Stomach (tissue), 9 donors: ENCODE measurements around the gene BPTF. TPM values are rescaled to one million over a fixed set of nuclear protein-coding genes. Genes with fewer than 3 reads are reported as not detected.
A peak's percentile ranks its signal among the peaks of the same experiment; 100 is the strongest.
"Not testable (repeated sequence)": the region's sequence is repeated elsewhere in the genome, so short reads cannot be mapped to it uniquely, and the experiment has no call there.

Experiments
- DNase-seq, 2 donors: peaks; one replicate each; pipeline versions ENCODE4 v3.0.0 to v3.0.0-alpha.2; 2013 to 2019
- H3K27ac ChIP-seq, 5 donors: fragments of 200-600 bp in 4 of 5; sonication (generic) in 4 of 5; one replicate each; pipeline ENCODE4 v1.5.1; 2013 to 2019; ENCODE audit warnings: mild to moderate bottlenecking in 1 of 5, moderate library complexity in 1 of 5
- H3K27me3 ChIP-seq, 3 donors: fragments of 200-600 bp; sonication (generic); one replicate each; pipeline ENCODE4 v1.5.1; 2017 to 2019; ENCODE audit warnings: mixed run types in 1 of 3
- H3K36me3 ChIP-seq, 4 donors: fragments of 200-600 bp; sonication (generic); 1 replicate in 3 of 4; 2 replicates in 1 of 4; pipeline ENCODE4 v1.5.1; 2016 to 2019
- H3K4me1 ChIP-seq, 4 donors: fragments of 200-600 bp; sonication (generic); one replicate each; pipeline ENCODE4 v1.5.1; 2016 to 2019
- H3K4me3 ChIP-seq, 4 donors: fragments of 200-600 bp; sonication (generic) in 3 of 4; one replicate each; pipeline ENCODE4 v1.5.1; 2016 to 2019; ENCODE audit warnings: mild to moderate bottlenecking in 1 of 4
- H3K9me3 ChIP-seq, 4 donors: fragments of 200-600 bp; sonication (generic); one replicate each; pipeline ENCODE4 v1.5.1; 2016 to 2019
- EP300 ChIP-seq: sonication (generic); formaldehyde crosslinking; IDR thresholded peaks from one replicate; pipeline ENCODE4 v1.6.1; 2017; ENCODE audit warnings: antibody characterized with exemption
- POLR2A ChIP-seq, 4 donors: fragments of 450-650 bp; IDR thresholded peaks; one replicate each; pipeline ENCODE4 v1.6.1; 2016; ENCODE audit warnings: antibody characterized with exemption in 4 of 4, control low read depth in 2 of 4, mild to moderate bottlenecking in 1 of 4, moderate library complexity in 1 of 4
- POLR2AphosphoS5 ChIP-seq, 3 donors: sonication (generic); formaldehyde crosslinking; IDR thresholded peaks; one replicate each; pipeline ENCODE4 v1.6.1; 2016; ENCODE audit warnings: antibody characterized with exemption in 3 of 3
- WGBS, 5 donors: extraction: QIAGEN DNeasy Blood & Tissue Kit in 3 of 5; methylation state at CpG; one replicate each; pipeline versions ENCODE4 v1.1.5 to v1.1.7; 2013 to 2018; 5-methylcytosine and 5-hydroxymethylcytosine counted together
- intact Hi-C: fragments of 100-400 bp; cut with DNase I; formaldehyde crosslinking; loops from one replicate; pipeline ENCODE4 v1.15.1; 2023; ENCODE audit warnings: low total_unique reads
- polyA plus RNA-seq, 3 donors: library from polyadenylated mRNA; stranded (reverse); fragments of 200-250 nt; gene quantifications; one replicate each; pipeline ENCODE4 v1.2.3, GENCODE V29; 2013
- total RNA-seq, 5 donors: library from RNA; depleted of rRNA; stranded (reverse); fragments of >200 nt; gene quantifications; one replicate each; pipeline versions ENCODE4 v1.1.0 to v1.2.3, GENCODE V29; 2014 to 2016
- TF ChIP-seq, protein P1 (sequence below), 7 experiments: fragments of 450-650 bp in 4 of 7; fragments of 200-600 bp in 3 of 7; sonication (generic) in 3 of 7; IDR thresholded peaks; one replicate each; pipeline ENCODE4 v1.5.1; 2016 to 2019; ENCODE audit warnings: antibody characterized with exemption in 7 of 7, control low read depth in 2 of 7, mild to moderate bottlenecking in 1 of 7
- donor health status: healthy with polysubstance abuse.
- donor health status: Bipolar disorder and iron deficiency.
- donor health status: healthy.

BPTF gene
- total and polyA plus RNA-seq, 8 donors, result 8.6 to 122 (median 49.9) TPM

DNA sequence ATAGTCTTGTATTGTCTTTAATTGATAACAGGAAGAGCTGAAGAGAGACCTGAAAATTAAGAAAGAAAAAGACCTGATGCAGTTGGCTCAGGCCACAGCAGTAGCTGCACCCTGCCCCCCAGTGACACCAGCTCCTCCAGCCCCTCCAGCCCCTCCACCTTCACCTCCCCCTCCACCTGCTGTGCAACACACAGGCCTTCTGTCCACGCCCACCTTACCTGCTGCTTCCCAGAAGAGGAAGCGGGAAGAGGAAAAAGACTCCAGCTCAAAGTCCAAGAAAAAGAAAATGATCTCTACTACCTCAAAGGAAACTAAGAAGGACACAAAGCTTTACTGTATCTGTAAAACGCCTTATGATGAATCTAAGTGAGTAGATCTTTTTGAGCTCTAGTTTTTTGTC lies 134.2 kb downstream of the BPTF start:
- Histone ChIP-seq H3K36me3 (peaks cover 11 to 71% (median 61%) of the 10 kb centered on the region in 4 donors), H3K4me3 (no peak overlapping the region), H3K27ac (peak overlapping the region in 1 of 5 donors; percentile 11), H3K9me3 (no peaks in the 10 kb centered on the region), H3K27me3 (no peaks in the 10 kb centered on the region), H3K4me1 (no peaks in the 10 kb centered on the region)
- TF ChIP-seq EP300 (no peak), POLR2A (IDR thresholded peaks at IDR 0.05) (no peak)
- TF ChIP-seq, protein P1, sequence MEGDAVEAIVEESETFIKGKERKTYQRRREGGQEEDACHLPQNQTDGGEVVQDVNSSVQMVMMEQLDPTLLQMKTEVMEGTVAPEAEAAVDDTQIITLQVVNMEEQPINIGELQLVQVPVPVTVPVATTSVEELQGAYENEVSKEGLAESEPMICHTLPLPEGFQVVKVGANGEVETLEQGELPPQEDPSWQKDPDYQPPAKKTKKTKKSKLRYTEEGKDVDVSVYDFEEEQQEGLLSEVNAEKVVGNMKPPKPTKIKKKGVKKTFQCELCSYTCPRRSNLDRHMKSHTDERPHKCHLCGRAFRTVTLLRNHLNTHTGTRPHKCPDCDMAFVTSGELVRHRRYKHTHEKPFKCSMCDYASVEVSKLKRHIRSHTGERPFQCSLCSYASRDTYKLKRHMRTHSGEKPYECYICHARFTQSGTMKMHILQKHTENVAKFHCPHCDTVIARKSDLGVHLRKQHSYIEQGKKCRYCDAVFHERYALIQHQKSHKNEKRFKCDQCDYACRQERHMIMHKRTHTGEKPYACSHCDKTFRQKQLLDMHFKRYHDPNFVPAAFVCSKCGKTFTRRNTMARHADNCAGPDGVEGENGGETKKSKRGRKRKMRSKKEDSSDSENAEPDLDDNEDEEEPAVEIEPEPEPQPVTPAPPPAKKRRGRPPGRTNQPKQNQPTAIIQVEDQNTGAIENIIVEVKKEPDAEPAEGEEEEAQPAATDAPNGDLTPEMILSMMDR (IDR thresholded peaks at IDR 0.05), result no peak
- intact Hi-C loops, result no loop called here
- DNase-seq, result peak in 1 of 2 donors; percentile 58
- 54 to 80% (median 77%) methylated on average over 3 of the region's 3 CpGs for whole genome bisulfite sequencing, 5 donors

DNA sequence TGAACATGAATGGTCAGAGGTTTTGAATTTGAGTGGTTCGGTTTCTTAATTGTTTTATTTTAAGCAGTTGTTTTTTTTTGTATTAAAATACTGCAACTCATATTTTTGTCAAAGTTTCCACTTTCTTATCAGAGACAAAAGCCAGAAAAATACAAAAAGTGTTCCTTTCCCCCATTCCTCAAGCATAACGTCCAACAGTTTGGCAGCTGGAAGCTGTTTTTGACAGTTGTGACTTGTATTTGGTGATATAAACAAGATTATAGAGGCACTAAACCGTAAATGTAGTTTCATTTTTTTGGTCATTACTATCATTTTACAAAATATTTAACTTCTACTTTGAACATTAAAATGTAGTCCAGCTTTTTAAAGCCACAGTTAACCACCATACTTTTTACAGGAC lies 135.0 kb downstream of the BPTF start:
- H3K4me3 ChIP-seq, intact Hi-C loops, DNase-seq, H3K4me1 ChIP-seq, H3K27me3 ChIP-seq, H3K9me3 ChIP-seq: not testable (repeated sequence)
- peak overlapping the region in 1 of 5 donors; percentile 4 for H3K27ac ChIP-seq
- 60 to 76% (median 64%) methylated on average over 3 of the region's 3 CpGs for WGBS, 5 donors
- H3K36me3 ChIP-seq, result peaks cover 11 to 76% (median 64%) of the 10 kb centered on the region in 4 donors

DNA sequence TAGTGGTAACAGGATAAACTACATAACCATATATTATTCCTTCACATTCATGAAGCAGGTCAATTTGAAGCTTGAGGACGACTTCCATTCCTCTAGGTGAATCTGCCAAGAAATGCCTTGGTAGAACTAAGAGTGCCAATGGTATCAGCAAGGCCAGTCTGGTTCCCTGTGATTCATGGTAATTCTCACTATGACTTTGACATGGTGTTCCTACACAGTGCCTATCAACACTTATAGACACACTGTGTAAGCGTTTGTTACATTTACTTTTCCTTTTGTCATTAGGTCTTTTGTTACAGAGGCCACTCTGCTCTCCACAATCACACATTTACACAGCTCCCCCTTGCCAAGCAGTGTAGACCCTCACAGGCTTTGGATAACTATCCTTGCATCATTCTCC lies 136.9 kb downstream of the BPTF start:
- H3K36me3 ChIP-seq, result peaks cover 19 to 81% (median 75%) of the 10 kb centered on the region in 4 donors
- H3K4me3 ChIP-seq, H3K9me3 ChIP-seq, H3K27ac ChIP-seq, DNase-seq, intact Hi-C loops, H3K27me3 ChIP-seq, H3K4me1 ChIP-seq: not testable (repeated sequence)
- 57 to 72% (median 66%) methylated on average over 2 of the region's 2 CpGs for WGBS, 5 donors

DNA sequence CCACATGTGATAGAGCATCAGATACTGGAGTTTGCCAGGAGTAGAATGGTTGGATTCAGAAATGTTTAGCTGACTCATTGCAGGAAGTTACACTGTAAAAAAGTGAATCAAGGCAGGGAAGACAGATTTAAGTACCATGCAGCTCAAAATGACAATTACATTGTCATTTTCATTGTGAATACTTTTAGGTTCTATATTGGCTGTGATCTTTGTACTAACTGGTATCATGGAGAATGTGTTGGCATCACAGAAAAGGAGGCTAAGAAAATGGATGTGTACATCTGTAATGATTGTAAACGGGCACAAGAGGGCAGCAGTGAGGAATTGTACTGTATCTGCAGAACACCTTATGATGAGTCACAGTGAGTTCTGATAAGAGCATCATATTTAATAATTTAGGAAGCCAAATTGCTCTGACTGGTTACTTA lies 137.9 kb downstream of the BPTF start:
- DNase-seq, result peak; percentile 65 to 90
- H3K4me1 ChIP-seq, H3K27me3 ChIP-seq, H3K9me3 ChIP-seq, intact Hi-C loops, H3K4me3 ChIP-seq: not testable (repeated sequence)
- H3K27ac ChIP-seq, result peak overlapping the region in 1 of 5 donors; percentile 39
- TF ChIP-seq, protein P1 (IDR thresholded peaks at IDR 0.05), result peak in 5 of 7 experiments; percentile 54 to 82 (median 67)
- peak in 1 of 3 donors; percentile 27 for TF ChIP-seq POLR2AphosphoS5 (IDR thresholded peaks at IDR 0.05)
- peaks cover 28 to 80% (median 73%) of the 10 kb centered on the region in 4 donors for H3K36me3 ChIP-seq
- WGBS, 5 donors, result 0 to 4% (median 0%) methylated on average over 1 of the region's 1 CpG

DNA sequence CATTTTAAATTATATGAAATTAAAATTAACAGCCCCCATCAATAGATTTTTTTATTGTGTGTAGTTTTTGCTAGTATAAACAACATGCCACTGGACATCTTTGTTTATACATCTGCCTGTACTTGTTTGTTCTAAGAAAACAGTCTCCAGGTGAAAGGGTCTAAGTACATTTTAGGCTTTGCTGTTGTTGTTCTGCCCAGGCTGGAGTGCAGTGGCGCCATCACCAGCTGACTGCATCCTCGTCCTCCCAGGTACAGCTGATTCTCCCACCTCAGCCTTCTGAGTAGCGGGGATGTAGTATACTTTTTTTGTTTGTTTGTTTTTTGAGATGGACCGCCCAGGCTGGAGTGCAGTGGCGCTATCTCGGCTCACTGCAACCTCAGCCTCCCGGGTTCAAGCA lies 145.5 kb downstream of the BPTF start:
- no peaks in the 10 kb centered on the region for H3K4me1 ChIP-seq

More for the DNA sequence above, 145.5 kb downstream of the BPTF start:
- no peak for TF ChIP-seq POLR2A (IDR thresholded peaks at IDR 0.05)
- no peak for TF ChIP-seq POLR2AphosphoS5 (IDR thresholded peaks at IDR 0.05)
- TF ChIP-seq EP300, result no peak
- TF ChIP-seq, protein P1 (IDR thresholded peaks at IDR 0.05), result no peak
- Histone ChIP-seq H3K4me3 (no peak overlapping the region), H3K27me3 (no peaks in the 10 kb centered on the region), H3K27ac (no peak overlapping the region), H3K36me3 (peaks cover 21 to 85% (median 83%) of the 10 kb centered on the region in 4 donors), H3K9me3 (no peaks in the 10 kb centered on the region)
- DNase-seq, result no peak
- intact Hi-C loops, result no loop called here
- WGBS, 5 donors, result 92 to 97% (median 94%) methylated on average over 7 of the region's 7 CpGs
